Body of pancreas (tissue), 4 donors: Measurements from ENCODE around the gene SHC4.

Source experiments
- CTCF ChIP-seq, 7 experiments: fragments of 450-650 bp in 4 of 7; fragments of 200-600 bp in 3 of 7; sonication (generic) in 3 of 7; IDR thresholded peaks; one replicate each; pipeline ENCODE4 v1.5.1; 2016 to 2019; ENCODE audit warnings: antibody characterized with exemption in 7 of 7
- POLR2A ChIP-seq, 3 donors: fragments of 450-650 bp; IDR thresholded peaks; one replicate each; pipeline ENCODE4 v1.6.1; 2016; ENCODE audit warnings: antibody characterized with exemption in 3 of 3, mild to moderate bottlenecking in 2 of 3

- TF ChIP-seq CTCF (IDR thresholded peaks at IDR 0.05) (no peak), POLR2A (IDR thresholded peaks at IDR 0.05) (no peak)
These were observed 70.4 kb downstream of the SHC4 start for GRCh38 chr15:48893311-48893710.
